Stimulated activated CD8-positive, alpha-beta memory T cell treated with anti-CD3 and anti-CD28 coated beads, Interleukin-4, amount 100 ng/mL, for 24 hours (primary cell): ENCODE results near the gene RIMBP3C.
"Not testable (repeated sequence)": the region's sequence is repeated elsewhere in the genome, so short reads cannot be mapped to it uniquely, and the experiment has no call there.

Source experiments
- DNase-seq: peaks from one replicate; pipeline ENCODE4 v3.0.0-alpha.2; 2020; ENCODE audit warnings: low read depth

The RIMBP3C gene

DNA sequence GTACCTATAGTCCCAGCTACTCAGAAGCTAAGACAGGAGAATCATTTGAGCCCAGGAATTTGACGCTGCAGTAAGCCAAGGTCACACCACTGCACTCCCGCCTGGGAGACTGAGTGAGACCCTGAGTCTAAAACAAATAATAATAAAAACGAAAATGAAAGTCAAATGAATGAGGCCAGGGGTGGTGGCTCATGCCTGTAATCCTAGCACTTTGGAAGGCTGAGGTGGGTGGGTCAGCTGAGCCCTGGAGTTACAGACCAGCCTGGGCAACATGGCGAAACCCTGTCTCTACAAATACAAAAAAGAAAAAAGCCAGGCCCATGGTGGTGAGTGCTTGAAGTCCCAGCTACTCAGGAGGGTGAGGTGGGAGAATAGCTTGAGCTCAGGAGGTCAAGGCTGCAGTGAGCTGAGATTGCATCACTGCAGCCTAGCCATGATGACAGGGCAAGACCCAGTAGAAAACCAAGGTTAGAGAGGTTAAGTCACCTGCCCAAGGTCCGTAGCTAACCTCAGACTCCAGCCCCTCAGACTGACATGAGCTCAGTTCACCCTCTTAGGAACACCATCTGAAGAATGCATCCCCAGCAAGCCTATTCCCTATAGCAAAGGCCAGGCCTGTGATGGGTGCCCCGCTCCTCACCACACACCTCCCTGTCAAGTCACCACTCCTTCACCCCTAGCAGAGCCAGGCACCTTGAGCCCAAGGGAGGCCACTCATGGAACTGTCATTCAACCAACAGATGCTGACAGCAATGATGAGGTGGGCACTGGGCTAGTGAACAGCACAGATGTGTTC is 24.4 kb downstream of the RIMBP3C start:
- DNase-seq: not testable (repeated sequence)

- DNase-seq: peak; percentile 57
Observed at GRCh38 chr22:21516970-21517764, 34.1 kb downstream of the RIMBP3C start.

DNA sequence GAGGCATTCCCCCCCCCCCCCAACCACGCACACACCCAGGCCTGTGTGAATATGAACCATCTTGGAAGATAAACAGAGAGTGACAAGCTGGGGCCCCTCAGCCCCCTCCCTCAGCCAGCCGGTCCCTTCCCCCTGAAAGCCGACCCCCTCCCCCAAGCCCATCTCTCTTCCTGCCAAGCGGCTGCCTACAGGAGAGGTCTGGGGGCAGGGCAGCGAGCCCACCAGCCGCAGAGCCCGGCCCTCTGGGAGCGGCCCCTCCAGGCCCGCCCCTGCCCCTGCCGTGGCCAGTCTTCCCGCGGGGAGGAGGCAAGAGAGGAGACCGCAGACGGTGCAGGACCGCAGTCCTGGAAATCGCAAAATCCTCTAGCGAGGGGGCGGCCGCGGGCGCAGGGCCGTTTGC is 34.7 kb downstream of the RIMBP3C start:
- not testable (repeated sequence) for DNase-seq

DNA sequence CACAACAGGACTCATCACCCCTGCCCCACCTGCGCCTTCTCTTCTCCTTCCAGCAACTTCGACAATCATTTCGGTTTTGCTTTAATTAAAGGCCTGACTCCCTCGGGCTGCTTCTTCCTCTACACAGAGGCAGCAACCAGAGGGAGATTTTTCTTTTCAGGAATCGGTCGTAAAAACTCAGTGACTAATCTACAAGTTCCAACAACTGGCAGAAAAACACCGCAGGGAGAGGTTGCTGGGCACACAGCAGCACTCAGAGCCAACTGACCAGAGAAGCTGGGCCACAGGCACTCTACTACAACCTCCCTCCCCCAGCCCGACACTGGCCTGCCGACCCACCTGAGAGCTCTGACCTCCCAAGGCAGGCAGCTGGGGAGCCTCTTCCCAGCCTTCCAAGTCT is 36.0 kb downstream of the RIMBP3C start:
- not testable (repeated sequence) for DNase-seq

GRCh38 chr22:21514117-21514516 is 37.1 kb downstream of the RIMBP3C start:
- not testable (repeated sequence) for DNase-seq

- DNase-seq: not testable (repeated sequence)
Observed at GRCh38 chr22:21512022-21512421, 39.2 kb downstream of the RIMBP3C start.

GRCh38 chr22:21510397-21510796 is 40.9 kb downstream of the RIMBP3C start:
- not testable (repeated sequence) for DNase-seq

GRCh38 chr22:21499623-21500506 is 51.4 kb downstream of the RIMBP3C start:
- not testable (repeated sequence) for DNase-seq

DNA sequence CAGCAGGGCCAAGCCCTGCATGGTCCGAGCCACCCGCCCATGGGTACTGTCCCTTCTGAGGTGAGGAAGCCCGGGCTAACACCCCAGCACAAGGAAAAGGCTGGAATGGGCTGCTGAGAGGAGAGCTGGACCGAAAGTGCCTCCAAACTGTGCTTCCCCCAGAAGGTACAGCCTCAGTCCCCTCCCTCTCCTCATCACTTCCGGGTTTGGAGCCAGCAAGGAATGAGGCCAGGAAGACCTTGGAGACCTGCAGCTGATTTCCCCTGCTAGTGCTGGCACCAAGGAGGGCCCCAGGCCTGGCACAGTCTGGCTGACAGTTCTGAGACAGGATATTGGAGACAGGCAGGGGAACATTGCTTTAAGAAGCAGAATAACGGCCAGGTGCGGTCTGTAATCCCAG is 52.8 kb downstream of the RIMBP3C start:
- not testable (repeated sequence) for DNase-seq

GRCh38 chr22:21497984-21498383 is 53.3 kb downstream of the RIMBP3C start:
- DNase-seq: not testable (repeated sequence)
